ENCODE data around the gene TRIB2.

TRIB2 gene

GRCh38 chr2:12720754-12721378, 4.1 kb downstream of the TRIB2 start:
- no peak for DNase-seq (ENCODE audit: low spot score)

GRCh38 chr2:12721566-12722446, 5.1 kb downstream of the TRIB2 start:
- DNase-seq (ENCODE audit: low spot score): no peak

- no peak for DNase-seq (ENCODE audit: low spot score)
Measured at GRCh38 chr2:12722447-12723316, 5.9 kb downstream of the TRIB2 start.

GRCh38 chr2:12723736-12724463, 7.2 kb downstream of the TRIB2 start:
- no peak for DNase-seq (ENCODE audit: low spot score)

- DNase-seq (ENCODE audit: low spot score): no peak
Measured at GRCh38 chr2:12725233-12726187, 8.8 kb downstream of the TRIB2 start.

- no peak for DNase-seq (ENCODE audit: low spot score)
Measured at GRCh38 chr2:12726271-12726670, 9.5 kb downstream of the TRIB2 start.

- no peak for DNase-seq (ENCODE audit: low spot score)
Measured at GRCh38 chr2:12727065-12727464, 10.3 kb downstream of the TRIB2 start.

- DNase-seq (ENCODE audit: low spot score): no peak
Measured at GRCh38 chr2:12727641-12728040, 10.9 kb downstream of the TRIB2 start.

GRCh38 chr2:12728221-12728777, 11.6 kb downstream of the TRIB2 start:
- DNase-seq (ENCODE audit: low spot score): no peak

GRCh38 chr2:12730265-12730664, 13.5 kb downstream of the TRIB2 start:
- no peak for DNase-seq (ENCODE audit: low spot score)

- no peak for DNase-seq (ENCODE audit: low spot score)
Measured at GRCh38 chr2:12731701-12732280, 15.1 kb downstream of the TRIB2 start.

GRCh38 chr2:12732651-12733050, 15.9 kb downstream of the TRIB2 start:
- DNase-seq (ENCODE audit: low spot score): no peak

GRCh38 chr2:12733846-12734245, 17.1 kb downstream of the TRIB2 start:
- DNase-seq (ENCODE audit: low spot score): no peak

- no peak for DNase-seq (ENCODE audit: low spot score)
Measured at GRCh38 chr2:12734914-12735654, 18.3 kb downstream of the TRIB2 start.

GRCh38 chr2:12737297-12737696, 20.6 kb downstream of the TRIB2 start:
- no peak for DNase-seq (ENCODE audit: low spot score)

- DNase-seq (ENCODE audit: low spot score): no peak
Measured at GRCh38 chr2:12737738-12738485, 21.2 kb downstream of the TRIB2 start.

GRCh38 chr2:12739721-12740254, 23.1 kb downstream of the TRIB2 start:
- DNase-seq (ENCODE audit: low spot score): no peak

GRCh38 chr2:12741380-12741779, 24.6 kb downstream of the TRIB2 start:
- DNase-seq (ENCODE audit: low spot score): no peak

Data from HuH-7 (cell line).